GM23338 (cell line): ENCODE results near the gene TAAR5. TPM values are rescaled to one million over a fixed set of nuclear protein-coding genes. Genes with fewer than 3 reads are reported as not detected.
A peak's percentile ranks its signal among the peaks of the same experiment; 100 is the strongest.

Experiments
- ATAC-seq: fragments of 200-7000 bp; cut with Tn5 transposase; 3 replicates; pipeline ENCODE4 v1.9.1; 2020
- DNase-seq: peaks from one replicate; pipeline ENCODE4 v3.0.0-alpha.2; 2015; ENCODE audit warnings: low spot score
- H2AFZ ChIP-seq: fragments of 200-600 bp; sonication (generic); 2 replicates; pipeline ENCODE4 v1.8.0; 2016; ENCODE audit warnings: antibody characterized with exemption, mild to moderate bottlenecking, moderate library complexity
- H3F3A ChIP-seq: fragments of 200-600 bp; sonication (generic); replicated peaks from 2 replicates; pipeline ENCODE4 v1.8.0; 2017; ENCODE audit warnings: antibody characterized with exemption, mixed run types, low read depth
- H3K27ac ChIP-seq: fragments of 200-600 bp; sonication (generic); 2 replicates; pipeline ENCODE4 v1.6.1; 2016; ENCODE audit warnings: low read depth
- H3K27me3 ChIP-seq: fragments of 200-600 bp; sonication (generic); 2 replicates; pipeline ENCODE4 v1.8.0; 2016; ENCODE audit warnings: mild to moderate bottlenecking, mixed run types, moderate library complexity; ENCODE audit not compliant: insufficient read depth
- H3K36me3 ChIP-seq: fragments of 200-600 bp; sonication (generic); 2 replicates; pipeline ENCODE4 v1.8.0; 2016; ENCODE audit warnings: mild to moderate bottlenecking; ENCODE audit not compliant: insufficient read depth
- H3K4me1 ChIP-seq: fragments of 200-600 bp; sonication (generic); 2 replicates; pipeline ENCODE4 v1.8.0; 2016; ENCODE audit warnings: mild to moderate bottlenecking, moderate library complexity; ENCODE audit not compliant: insufficient read depth
- H3K4me2 ChIP-seq: fragments of 200-600 bp; sonication (generic); 2 replicates; pipeline ENCODE4 v1.7.1; 2017; ENCODE audit warnings: mixed run types
- H3K4me3 ChIP-seq: fragments of 200-600 bp; sonication (generic); 2 replicates; pipeline ENCODE4 v1.6.1; 2016; ENCODE audit warnings: mixed run types
- H3K79me2 ChIP-seq: fragments of 200-600 bp; sonication (generic); replicated peaks from 2 replicates; pipeline ENCODE4 v1.8.0; 2017; ENCODE audit warnings: mild to moderate bottlenecking; ENCODE audit not compliant: insufficient read depth
- H3K9me2 ChIP-seq: fragments of 200-600 bp; sonication (generic); 2 replicates; pipeline ENCODE4 v1.8.0; 2017; ENCODE audit not compliant: insufficient read depth
- H4K20me1 ChIP-seq: fragments of 200-600 bp; sonication (generic); replicated peaks from 2 replicates; pipeline ENCODE4 v1.8.0; 2017; ENCODE audit warnings: mild to moderate bottlenecking; ENCODE audit not compliant: insufficient read depth
- H3K27ac Mint-ChIP-seq: 2 replicates; pipeline ENCODE4 v1.8.0; 2020; ENCODE audit warnings: inconsistent platforms, mild to moderate bottlenecking, moderate library complexity, mixed read lengths
- H3K27me3 Mint-ChIP-seq: 3 replicates; pipeline ENCODE4 v1.8.0; 2022; ENCODE audit warnings: low read depth, mild to moderate bottlenecking, moderate library complexity, mixed read lengths, inconsistent platforms; ENCODE audit not compliant: insufficient read depth, poor library complexity
- H3K36me3 Mint-ChIP-seq: 3 replicates; pipeline ENCODE4 v1.8.0; 2021; ENCODE audit warnings: low read depth, mild to moderate bottlenecking, inconsistent platforms, moderate library complexity, mixed read lengths
- H3K4me1 Mint-ChIP-seq: 3 replicates; pipeline ENCODE4 v1.8.0; 2020; ENCODE audit warnings: mild to moderate bottlenecking, inconsistent platforms, mixed read lengths
- H3K4me3 Mint-ChIP-seq: 3 replicates; pipeline ENCODE4 v1.8.0; 2021; ENCODE audit warnings: moderate library complexity, mild to moderate bottlenecking, inconsistent platforms, mixed read lengths
- H3K9me3 Mint-ChIP-seq: 3 replicates; pipeline ENCODE4 v1.8.0; 2020; ENCODE audit warnings: moderate library complexity, mild to moderate bottlenecking, inconsistent platforms, mixed read lengths
- CREB1 ChIP-seq: fragments of 250-450 bp; sonication (Bioruptor Pico); IDR thresholded peaks from 2 replicates; pipeline ENCODE4 v1.5.0; 2020; ENCODE audit warnings: low read depth, mild to moderate bottlenecking, moderate library complexity
- EZH2 ChIP-seq: fragments of 200-600 bp; sonication (generic); IDR thresholded peaks from one replicate; pipeline ENCODE4 v1.8.0; 2017; ENCODE audit warnings: antibody characterized with exemption, mild to moderate bottlenecking, low read depth; ENCODE audit not compliant: unreplicated experiment
- EZH2phosphoT487 ChIP-seq: fragments of 200-600 bp; sonication (generic); IDR thresholded peaks from one replicate; pipeline ENCODE4 v1.8.1; 2018; ENCODE audit warnings: antibody characterized with exemption; ENCODE audit not compliant: unreplicated experiment
- NANOG ChIP-seq: IDR thresholded peaks from 2 replicates; pipeline ENCODE4 v1.6.1; 2016; ENCODE audit warnings: antibody characterized with exemption, borderline replicate concordance
- POLR2AphosphoS5 ChIP-seq: IDR thresholded peaks from 2 replicates; pipeline ENCODE4 v1.6.1; 2016; ENCODE audit warnings: antibody characterized with exemption, low read depth
- STAT1 ChIP-seq: IDR thresholded peaks from one replicate; pipeline ENCODE4 v1.6.1; 2016; ENCODE audit warnings: antibody characterized with exemption; ENCODE audit not compliant: unreplicated experiment
- ZNF114 ChIP-seq: fragments of 250-450 bp; sonication (Bioruptor Pico); IDR thresholded peaks from 2 replicates; pipeline ENCODE4 v1.5.0; 2020; ENCODE audit warnings: mild to moderate bottlenecking, moderate library complexity
- ZNF331 ChIP-seq: fragments of 250-450 bp; sonication (Bioruptor Pico); IDR thresholded peaks from 2 replicates; pipeline ENCODE4 v1.5.0; 2020; ENCODE audit warnings: low read depth, mild to moderate bottlenecking, moderate library complexity
- polyA plus RNA-seq: library from polyadenylated mRNA; unstranded; fragments of >200 nt; fragmentation: Nextera tagmentation; extraction: Ambion mirVana; gene quantifications from 2 replicates; pipeline ENCODE4 v1.2.1, GENCODE V29; 2016
- total RNA-seq: library from RNA; depleted of rRNA; stranded (reverse); fragments of >200 nt; shearing (Covaris generic); gene quantifications from 2 replicates; pipeline ENCODE4 v1.2.3, GENCODE V29; 2014
- TF ChIP-seq, protein P1 (sequence below), 2 experiments: fragments of 200-600 bp in 1 of 2; sonication (generic) in 1 of 2; conservative IDR thresholded peaks; 2 replicates each; pipeline versions ENCODE4 v1.5.1 to v1.6.1; 2016 to 2017; ENCODE audit warnings: antibody characterized with exemption in 2 of 2, low read depth in 2 of 2, mild to moderate bottlenecking in 2 of 2, moderate library complexity in 1 of 2
- TF ChIP-seq, protein P2 (sequence below): IDR thresholded peaks from 2 replicates; pipeline ENCODE4 v1.6.1; 2016; ENCODE audit warnings: antibody characterized with exemption
- TF ChIP-seq, protein P3 (sequence below): IDR thresholded peaks from one replicate; pipeline ENCODE4 v1.6.1; 2018; ENCODE audit warnings: antibody characterized with exemption; ENCODE audit not compliant: unreplicated experiment

Gene TAAR5
- total and polyA plus RNA-seq, 2 experiments from 2014 or later = not detected

DNA sequence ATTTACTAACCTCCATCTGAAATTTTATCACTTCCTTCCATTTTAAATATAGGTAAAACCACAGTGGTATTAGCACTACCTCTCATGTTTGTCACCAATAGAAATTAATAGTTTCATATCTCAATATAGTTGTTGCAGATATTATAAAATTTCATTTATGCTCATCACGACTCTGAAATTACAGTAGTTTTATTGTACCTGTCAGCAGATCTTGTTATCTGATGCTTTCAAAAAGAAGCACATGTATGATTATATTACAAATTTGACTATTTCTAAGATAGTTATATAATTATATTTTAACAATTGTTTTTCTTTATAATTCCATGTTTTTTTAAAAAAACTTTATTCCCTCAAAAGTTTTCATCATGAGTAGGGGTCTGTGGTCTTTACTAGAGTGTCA, 4.8 kb downstream of the TAAR5 start:
- Mint-ChIP-seq H3K4me3 (no peak overlapping the region), H3K36me3 (no peaks in the 10 kb centered on the region), H3K4me1 (peaks cover 10% of the 10 kb centered on the region), H3K9me3 (no peaks in the 10 kb centered on the region), H3K27me3 (peaks cover 2% of the 10 kb centered on the region), H3K27ac (no peak overlapping the region)
- DNase-seq = no peak
- Histone ChIP-seq H3F3A (no peaks in the 10 kb centered on the region), H3K27ac (no peak overlapping the region), H3K4me3 (no peak overlapping the region), H3K4me1 (no peaks in the 10 kb centered on the region), H3K79me2 (no peaks in the 10 kb centered on the region), H3K27me3 (no peaks in the 10 kb centered on the region), H3K36me3 (no peaks in the 10 kb centered on the region), H3K4me2 (no peak overlapping the region), H2AFZ (no peak overlapping the region), H4K20me1 (no peaks in the 10 kb centered on the region), H3K9me2 (peaks cover 6% of the 10 kb centered on the region; the same call in 1 of the 2 replicates)
- TF ChIP-seq, protein P1, sequence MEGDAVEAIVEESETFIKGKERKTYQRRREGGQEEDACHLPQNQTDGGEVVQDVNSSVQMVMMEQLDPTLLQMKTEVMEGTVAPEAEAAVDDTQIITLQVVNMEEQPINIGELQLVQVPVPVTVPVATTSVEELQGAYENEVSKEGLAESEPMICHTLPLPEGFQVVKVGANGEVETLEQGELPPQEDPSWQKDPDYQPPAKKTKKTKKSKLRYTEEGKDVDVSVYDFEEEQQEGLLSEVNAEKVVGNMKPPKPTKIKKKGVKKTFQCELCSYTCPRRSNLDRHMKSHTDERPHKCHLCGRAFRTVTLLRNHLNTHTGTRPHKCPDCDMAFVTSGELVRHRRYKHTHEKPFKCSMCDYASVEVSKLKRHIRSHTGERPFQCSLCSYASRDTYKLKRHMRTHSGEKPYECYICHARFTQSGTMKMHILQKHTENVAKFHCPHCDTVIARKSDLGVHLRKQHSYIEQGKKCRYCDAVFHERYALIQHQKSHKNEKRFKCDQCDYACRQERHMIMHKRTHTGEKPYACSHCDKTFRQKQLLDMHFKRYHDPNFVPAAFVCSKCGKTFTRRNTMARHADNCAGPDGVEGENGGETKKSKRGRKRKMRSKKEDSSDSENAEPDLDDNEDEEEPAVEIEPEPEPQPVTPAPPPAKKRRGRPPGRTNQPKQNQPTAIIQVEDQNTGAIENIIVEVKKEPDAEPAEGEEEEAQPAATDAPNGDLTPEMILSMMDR (conservative IDR thresholded peaks at IDR 0.05; ENCODE audit: low read depth in 2 of 2) = no peak
- ATAC-seq = no peak

DNA sequence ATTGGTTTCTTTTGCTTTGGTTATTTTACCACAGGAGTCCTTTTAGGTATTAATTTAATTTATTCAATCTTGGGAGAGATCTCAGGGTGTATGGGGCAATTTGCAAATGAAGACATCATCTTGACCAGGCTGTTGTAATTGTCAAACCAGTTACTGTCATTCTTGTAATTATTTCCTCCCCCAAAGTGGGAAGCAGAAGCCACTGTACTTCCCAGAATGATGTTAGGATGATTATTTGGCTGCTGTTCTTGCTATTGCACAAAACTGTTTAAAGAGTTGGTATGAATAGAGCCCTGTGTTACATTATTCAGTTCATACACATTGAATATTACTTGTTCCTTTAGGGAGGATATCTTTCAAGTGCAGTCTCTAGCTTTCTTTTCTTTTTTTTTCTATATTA, 17.8 kb downstream of the TAAR5 start:
- ATAC-seq (no peak), DNase-seq (no peak)
- Histone ChIP-seq H3K9me2 (no peaks in the 10 kb centered on the region), H2AFZ (no peak overlapping the region), H3K4me2 (0 out of 2 replicates have a peak overlapping the region, but pooled peaks have one; percentile 29), H3K36me3 (no peaks in the 10 kb centered on the region), H3K4me3 (no peak overlapping the region), H3K27ac (no peak overlapping the region), H3K27me3 (no peaks in the 10 kb centered on the region), H3F3A (no peaks in the 10 kb centered on the region), H3K79me2 (no peaks in the 10 kb centered on the region), H3K4me1 (peaks cover 31% of the 10 kb centered on the region), H4K20me1 (no peaks in the 10 kb centered on the region)
- Mint-ChIP-seq H3K36me3 (no peaks in the 10 kb centered on the region), H3K27me3 (peaks cover 3% of the 10 kb centered on the region), H3K27ac (peak overlapping the region; percentile 82; the same call in 1 of the 2 replicates), H3K9me3 (no peaks in the 10 kb centered on the region), H3K4me3 (no peak overlapping the region), H3K4me1 (peaks cover 37% of the 10 kb centered on the region)
- no peak for TF ChIP-seq EZH2phosphoT487
- no peak for TF ChIP-seq ZNF114 (CRISPR knock-in tag)
- TF ChIP-seq EZH2 = no peak
- TF ChIP-seq, protein P1 (conservative IDR thresholded peaks at IDR 0.05; ENCODE audit: low read depth in 2 of 2) = no peak
- no peak for TF ChIP-seq NANOG
- no peak for TF ChIP-seq CREB1 (CRISPR knock-in tag)
- no peak for TF ChIP-seq ZNF331 (CRISPR knock-in tag)
- TF ChIP-seq, protein P2, sequence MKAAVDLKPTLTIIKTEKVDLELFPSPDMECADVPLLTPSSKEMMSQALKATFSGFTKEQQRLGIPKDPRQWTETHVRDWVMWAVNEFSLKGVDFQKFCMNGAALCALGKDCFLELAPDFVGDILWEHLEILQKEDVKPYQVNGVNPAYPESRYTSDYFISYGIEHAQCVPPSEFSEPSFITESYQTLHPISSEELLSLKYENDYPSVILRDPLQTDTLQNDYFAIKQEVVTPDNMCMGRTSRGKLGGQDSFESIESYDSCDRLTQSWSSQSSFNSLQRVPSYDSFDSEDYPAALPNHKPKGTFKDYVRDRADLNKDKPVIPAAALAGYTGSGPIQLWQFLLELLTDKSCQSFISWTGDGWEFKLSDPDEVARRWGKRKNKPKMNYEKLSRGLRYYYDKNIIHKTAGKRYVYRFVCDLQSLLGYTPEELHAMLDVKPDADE = no peak
- TF ChIP-seq, protein P3, sequence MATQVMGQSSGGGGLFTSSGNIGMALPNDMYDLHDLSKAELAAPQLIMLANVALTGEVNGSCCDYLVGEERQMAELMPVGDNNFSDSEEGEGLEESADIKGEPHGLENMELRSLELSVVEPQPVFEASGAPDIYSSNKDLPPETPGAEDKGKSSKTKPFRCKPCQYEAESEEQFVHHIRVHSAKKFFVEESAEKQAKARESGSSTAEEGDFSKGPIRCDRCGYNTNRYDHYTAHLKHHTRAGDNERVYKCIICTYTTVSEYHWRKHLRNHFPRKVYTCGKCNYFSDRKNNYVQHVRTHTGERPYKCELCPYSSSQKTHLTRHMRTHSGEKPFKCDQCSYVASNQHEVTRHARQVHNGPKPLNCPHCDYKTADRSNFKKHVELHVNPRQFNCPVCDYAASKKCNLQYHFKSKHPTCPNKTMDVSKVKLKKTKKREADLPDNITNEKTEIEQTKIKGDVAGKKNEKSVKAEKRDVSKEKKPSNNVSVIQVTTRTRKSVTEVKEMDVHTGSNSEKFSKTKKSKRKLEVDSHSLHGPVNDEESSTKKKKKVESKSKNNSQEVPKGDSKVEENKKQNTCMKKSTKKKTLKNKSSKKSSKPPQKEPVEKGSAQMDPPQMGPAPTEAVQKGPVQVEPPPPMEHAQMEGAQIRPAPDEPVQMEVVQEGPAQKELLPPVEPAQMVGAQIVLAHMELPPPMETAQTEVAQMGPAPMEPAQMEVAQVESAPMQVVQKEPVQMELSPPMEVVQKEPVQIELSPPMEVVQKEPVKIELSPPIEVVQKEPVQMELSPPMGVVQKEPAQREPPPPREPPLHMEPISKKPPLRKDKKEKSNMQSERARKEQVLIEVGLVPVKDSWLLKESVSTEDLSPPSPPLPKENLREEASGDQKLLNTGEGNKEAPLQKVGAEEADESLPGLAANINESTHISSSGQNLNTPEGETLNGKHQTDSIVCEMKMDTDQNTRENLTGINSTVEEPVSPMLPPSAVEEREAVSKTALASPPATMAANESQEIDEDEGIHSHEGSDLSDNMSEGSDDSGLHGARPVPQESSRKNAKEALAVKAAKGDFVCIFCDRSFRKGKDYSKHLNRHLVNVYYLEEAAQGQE = no peak
- no peak for TF ChIP-seq POLR2AphosphoS5
- no peak for TF ChIP-seq STAT1
